Measurements from ENCODE around the gene CCL17.

The CCL17 gene

DNA sequence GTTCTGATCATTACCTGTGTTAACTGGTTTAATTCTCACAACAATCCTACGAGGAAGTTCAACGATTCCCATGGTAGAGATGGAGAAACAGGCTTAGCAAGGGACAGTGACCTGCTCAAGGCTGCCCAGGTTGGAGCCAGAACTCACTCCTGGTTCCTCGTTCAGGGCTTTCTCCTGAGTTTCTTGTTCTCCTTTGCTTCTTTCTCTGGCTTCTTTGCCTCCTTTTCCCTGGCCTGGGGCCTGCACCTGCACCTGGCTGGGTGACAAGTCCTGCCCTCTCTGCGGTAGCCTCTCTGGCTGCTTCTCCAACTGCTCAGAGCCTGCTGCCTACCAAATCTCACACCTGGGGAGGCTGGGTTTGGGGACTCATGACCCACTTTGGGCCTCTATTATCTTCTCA is 43.2 kb upstream of the CCL17 start:
- Histone ChIP-seq H2BK15ac (ENCODE audit: low read length) (peak overlapping the region; percentile 58), H2AFZ (ENCODE audit: low read length) (no peak overlapping the region), H3K9me3 (replicated peaks in 1 of 2; ENCODE audit: control insufficient read depth in 2 of 2, insufficient read depth in 1 of 2, low read depth in 1 of 2, low read length in 2 of 2) (no peaks in the 10 kb centered on the region), H2BK120ac (ENCODE audit: low read depth, low read length) (no peak overlapping the region), H3K4me2 (ENCODE audit: insufficient read depth, low read length, poor library complexity, severe bottlenecking) (no peak overlapping the region), H3K4ac (ENCODE audit: low read length) (no peak overlapping the region), H2AK5ac (ENCODE audit: low read depth, low read length) (no peak overlapping the region), H2BK12ac (ENCODE audit: low read length) (no peak overlapping the region), H3K4me3 (ENCODE audit: low read length in 2 of 2) (no peak overlapping the region), H3K27ac (replicated peaks; ENCODE audit: low read length) (no peak overlapping the region), H3K18ac (ENCODE audit: low read length) (no peak overlapping the region), H3K36me3 (replicated peaks in 1 of 2; ENCODE audit: control insufficient read depth in 2 of 2, insufficient read depth in 2 of 2, low read length in 2 of 2) (no peaks in the 10 kb centered on the region), H3K4me1 (ENCODE audit: control insufficient read depth in 2 of 2, insufficient read depth in 1 of 2, low read depth in 1 of 2, low read length in 2 of 2) (no peaks in the 10 kb centered on the region), H3K27me3 (ENCODE audit: control insufficient read depth in 3 of 3, insufficient read depth in 3 of 3, low read depth in 1 of 3, low read length in 3 of 3) (peaks cover 0 to 30% (median 0%) of the 10 kb centered on the region in 3 experiments), H3K9ac (ENCODE audit: low read depth, low read length, poor library complexity) (no peak overlapping the region), H2BK5ac (ENCODE audit: low read length) (no peak overlapping the region), H4K8ac (ENCODE audit: low read depth, low read length) (no peak overlapping the region), H3K14ac (ENCODE audit: low read length) (no peak overlapping the region), H3K23ac (ENCODE audit: low read depth, low read length, poor library complexity) (no peak overlapping the region), H4K91ac (ENCODE audit: low read depth, low read length, poor library complexity) (no peak overlapping the region), H3K79me1 (ENCODE audit: low read depth, low read length) (peaks cover 1% of the 10 kb centered on the region)
- no CpG with 5 or more reads among the region's 4 CpGs for WGBS, 2 donors (ENCODE audit: extremely low coverage in 2 of 2, insufficient read length in 2 of 2, insufficient replicate concordance in 1 of 2)
- DNase-seq (ENCODE audit: low spot score) = no peak

DNA sequence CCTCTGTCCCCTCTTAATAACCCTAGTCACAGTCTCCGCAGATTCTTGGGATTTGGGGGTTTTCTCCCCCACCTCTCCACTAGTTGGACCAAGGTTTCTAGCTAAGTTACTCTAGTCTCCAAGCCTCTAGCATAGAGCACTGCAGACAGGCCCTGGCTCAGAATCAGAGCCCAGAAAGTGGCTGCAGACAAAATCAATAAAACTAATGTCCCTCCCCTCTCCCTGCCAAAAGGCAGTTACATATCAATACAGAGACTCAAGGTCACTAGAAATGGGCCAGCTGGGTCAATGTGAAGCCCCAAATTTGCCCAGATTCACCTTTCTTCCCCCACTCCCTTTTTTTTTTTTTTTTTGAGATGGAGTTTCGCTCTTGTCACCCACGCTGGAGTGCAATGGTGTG is 40.4 kb upstream of the CCL17 start:
- Histone ChIP-seq H2AK5ac (ENCODE audit: low read depth, low read length) (no peak overlapping the region), H2BK12ac (ENCODE audit: low read length) (no peak overlapping the region), H4K91ac (ENCODE audit: low read depth, low read length, poor library complexity) (no peak overlapping the region), H2BK120ac (ENCODE audit: low read depth, low read length) (no peak overlapping the region), H4K8ac (ENCODE audit: low read depth, low read length) (no peak overlapping the region), H3K27me3 (ENCODE audit: control insufficient read depth in 3 of 3, insufficient read depth in 3 of 3, low read depth in 1 of 3, low read length in 3 of 3) (peaks cover 0 to 26% (median 0%) of the 10 kb centered on the region in 3 experiments), H2AFZ (ENCODE audit: low read length) (no peak overlapping the region), H3K36me3 (replicated peaks in 1 of 2; ENCODE audit: control insufficient read depth in 2 of 2, insufficient read depth in 2 of 2, low read length in 2 of 2) (no peaks in the 10 kb centered on the region), H2BK5ac (ENCODE audit: low read length) (no peak overlapping the region), H3K9ac (ENCODE audit: low read depth, low read length, poor library complexity) (peak overlapping the region; percentile 21), H3K4ac (ENCODE audit: low read length) (no peak overlapping the region), H3K4me1 (ENCODE audit: control insufficient read depth in 2 of 2, insufficient read depth in 1 of 2, low read depth in 1 of 2, low read length in 2 of 2) (no peaks in the 10 kb centered on the region), H2BK15ac (ENCODE audit: low read length) (no peak overlapping the region), H3K79me1 (ENCODE audit: low read depth, low read length) (peaks cover 1% of the 10 kb centered on the region), H3K9me3 (replicated peaks in 1 of 2; ENCODE audit: control insufficient read depth in 2 of 2, insufficient read depth in 1 of 2, low read depth in 1 of 2, low read length in 2 of 2) (no peaks in the 10 kb centered on the region), H3K14ac (ENCODE audit: low read length) (no peak overlapping the region), H3K27ac (replicated peaks; ENCODE audit: low read length) (no peak overlapping the region), H3K18ac (ENCODE audit: low read length) (no peak overlapping the region), H3K4me3 (ENCODE audit: low read length in 2 of 2) (no peak overlapping the region), H3K23ac (ENCODE audit: low read depth, low read length, poor library complexity) (no peak overlapping the region), H3K4me2 (ENCODE audit: insufficient read depth, low read length, poor library complexity, severe bottlenecking) (no peak overlapping the region)
- DNase-seq (ENCODE audit: low spot score) = no peak
- WGBS, 2 donors (ENCODE audit: extremely low coverage in 2 of 2, insufficient read length in 2 of 2, insufficient replicate concordance in 1 of 2) = no CpG with 5 or more reads among the region's 3 CpGs

DNA sequence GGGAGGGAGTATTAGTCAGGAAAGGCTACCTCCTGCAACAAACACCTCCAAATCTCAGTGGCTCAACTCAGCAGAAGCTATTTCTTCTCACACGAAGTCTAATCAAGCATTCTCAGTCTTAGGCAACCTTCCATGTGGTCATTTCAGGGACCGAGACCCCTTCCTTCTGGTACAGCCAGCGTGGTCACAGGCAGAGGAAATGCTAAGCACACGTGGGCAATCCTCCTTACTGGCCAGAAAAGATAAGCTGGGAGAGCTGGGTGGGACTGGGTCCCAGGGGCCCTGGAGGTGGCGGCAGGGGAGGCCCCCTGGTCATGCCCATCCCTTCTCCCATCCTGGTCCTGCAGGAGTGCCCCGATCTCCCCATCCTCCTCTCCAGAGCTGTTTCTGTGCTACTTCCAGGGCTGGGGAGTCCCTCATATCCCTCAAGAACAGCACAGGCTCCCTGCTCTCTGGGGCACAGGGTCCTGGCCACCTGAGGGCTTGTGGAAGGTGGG is 38.0 kb upstream of the CCL17 start:
- H3K36me3 ChIP-seq (replicated peaks in 1 of 2; ENCODE audit: control insufficient read depth in 2 of 2, insufficient read depth in 2 of 2, low read length in 2 of 2) = no peaks in the 10 kb centered on the region
- peak overlapping the region; percentile 31 for H2BK120ac ChIP-seq (ENCODE audit: low read depth, low read length)
- no peak overlapping the region for H2BK12ac ChIP-seq (ENCODE audit: low read length)
- no CpG with 5 or more reads among the region's 6 CpGs for WGBS, 2 donors (ENCODE audit: extremely low coverage in 2 of 2, insufficient read length in 2 of 2, insufficient replicate concordance in 1 of 2)
- H3K27ac ChIP-seq (replicated peaks; ENCODE audit: low read length) = no peak overlapping the region
- H2AK5ac ChIP-seq (ENCODE audit: low read depth, low read length) = peak overlapping the region; percentile 56
- no peak overlapping the region for H2BK5ac ChIP-seq (ENCODE audit: low read length)
- no peak overlapping the region for H3K23ac ChIP-seq (ENCODE audit: low read depth, low read length, poor library complexity)
- H4K8ac ChIP-seq (ENCODE audit: low read depth, low read length) = peak overlapping the region; percentile 82
- H3K4me3 ChIP-seq (ENCODE audit: low read length in 2 of 2) = no peak overlapping the region
- no peak overlapping the region for H3K4ac ChIP-seq (ENCODE audit: low read length)
- peak overlapping the region; percentile 58 for H2BK15ac ChIP-seq (ENCODE audit: low read length)
- H3K79me1 ChIP-seq (ENCODE audit: low read depth, low read length) = no peaks in the 10 kb centered on the region
- peaks cover 2% of the 10 kb centered on the region in 2 donors for H3K4me1 ChIP-seq (ENCODE audit: control insufficient read depth in 2 of 2, insufficient read depth in 1 of 2, low read depth in 1 of 2, low read length in 2 of 2)
- no peak overlapping the region for H3K9ac ChIP-seq (ENCODE audit: low read depth, low read length, poor library complexity)
- H3K9me3 ChIP-seq (replicated peaks in 1 of 2; ENCODE audit: control insufficient read depth in 2 of 2, insufficient read depth in 1 of 2, low read depth in 1 of 2, low read length in 2 of 2) = no peaks in the 10 kb centered on the region
- H3K4me2 ChIP-seq (ENCODE audit: insufficient read depth, low read length, poor library complexity, severe bottlenecking) = no peak overlapping the region
- no peak overlapping the region for H3K14ac ChIP-seq (ENCODE audit: low read length)
- peak overlapping the region; percentile 35 for H3K18ac ChIP-seq (ENCODE audit: low read length)
- no peak for DNase-seq (ENCODE audit: low spot score)
- no peak overlapping the region for H4K91ac ChIP-seq (ENCODE audit: low read depth, low read length, poor library complexity)
- H2AFZ ChIP-seq (ENCODE audit: low read length) = no peak overlapping the region
- H3K27me3 ChIP-seq (ENCODE audit: control insufficient read depth in 3 of 3, insufficient read depth in 3 of 3, low read depth in 1 of 3, low read length in 3 of 3) = peaks cover 0 to 26% (median 0%) of the 10 kb centered on the region in 3 experiments

DNA sequence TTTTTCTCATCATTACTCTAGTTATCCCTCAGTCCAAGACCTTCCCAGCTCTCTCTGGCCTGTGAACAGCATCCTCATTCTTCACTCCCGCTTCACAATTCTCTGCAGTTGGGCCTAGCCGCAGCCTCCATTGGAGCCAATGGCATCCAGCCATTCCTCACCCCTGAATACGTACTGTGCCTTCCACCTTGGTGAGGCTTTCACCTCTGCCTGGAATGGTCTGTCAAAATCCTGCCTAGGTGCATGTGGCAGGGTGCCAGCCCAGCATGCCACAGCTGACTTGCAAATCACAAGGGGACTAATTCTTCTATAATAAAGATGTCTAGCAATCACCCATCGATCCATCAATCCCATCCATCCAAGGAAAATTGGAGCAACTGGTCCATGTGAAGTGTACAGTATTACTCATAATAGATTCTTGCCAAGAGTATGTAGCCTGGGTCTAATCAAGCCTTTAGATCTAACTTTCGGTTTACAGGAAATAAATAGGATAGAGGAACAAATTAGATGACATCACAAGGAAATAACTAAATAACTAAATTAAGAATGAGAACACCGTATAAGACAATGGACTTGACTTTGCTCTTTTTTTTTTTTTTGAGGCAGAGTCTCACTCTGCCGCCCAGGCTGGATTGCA is 37.3 kb upstream of the CCL17 start:
- WGBS, 2 donors (ENCODE audit: extremely low coverage in 2 of 2, insufficient read length in 2 of 2, insufficient replicate concordance in 1 of 2) = no CpG with 5 or more reads among the region's 7 CpGs
- no peak overlapping the region for H3K4me2 ChIP-seq (ENCODE audit: insufficient read depth, low read length, poor library complexity, severe bottlenecking)
- no peak overlapping the region for H4K8ac ChIP-seq (ENCODE audit: low read depth, low read length)
- no peak for DNase-seq (ENCODE audit: low spot score)
- H2AFZ ChIP-seq (ENCODE audit: low read length) = no peak overlapping the region
- H3K36me3 ChIP-seq (replicated peaks in 1 of 2; ENCODE audit: control insufficient read depth in 2 of 2, insufficient read depth in 2 of 2, low read length in 2 of 2) = no peaks in the 10 kb centered on the region
- no peak overlapping the region for H3K9ac ChIP-seq (ENCODE audit: low read depth, low read length, poor library complexity)
- H3K27me3 ChIP-seq (ENCODE audit: control insufficient read depth in 3 of 3, insufficient read depth in 3 of 3, low read depth in 1 of 3, low read length in 3 of 3) = peaks cover 0 to 25% (median 0%) of the 10 kb centered on the region in 3 experiments
- no peak overlapping the region for H2BK15ac ChIP-seq (ENCODE audit: low read length)
- H3K14ac ChIP-seq (ENCODE audit: low read length) = no peak overlapping the region
- peaks cover 7% of the 10 kb centered on the region in 2 donors for H3K4me1 ChIP-seq (ENCODE audit: control insufficient read depth in 2 of 2, insufficient read depth in 1 of 2, low read depth in 1 of 2, low read length in 2 of 2)
- no peaks in the 10 kb centered on the region for H3K9me3 ChIP-seq (replicated peaks in 1 of 2; ENCODE audit: control insufficient read depth in 2 of 2, insufficient read depth in 1 of 2, low read depth in 1 of 2, low read length in 2 of 2)
- H3K27ac ChIP-seq (replicated peaks; ENCODE audit: low read length) = no peak overlapping the region
- no peaks in the 10 kb centered on the region for H3K79me1 ChIP-seq (ENCODE audit: low read depth, low read length)
- no peak overlapping the region for H2BK5ac ChIP-seq (ENCODE audit: low read length)
- no peak overlapping the region for H3K4ac ChIP-seq (ENCODE audit: low read length)
- no peak overlapping the region for H3K4me3 ChIP-seq (ENCODE audit: low read length in 2 of 2)
- H2BK12ac ChIP-seq (ENCODE audit: low read length) = no peak overlapping the region
- no peak overlapping the region for H4K91ac ChIP-seq (ENCODE audit: low read depth, low read length, poor library complexity)
- no peak overlapping the region for H2AK5ac ChIP-seq (ENCODE audit: low read depth, low read length)
- H3K23ac ChIP-seq (ENCODE audit: low read depth, low read length, poor library complexity) = no peak overlapping the region
- no peak overlapping the region for H3K18ac ChIP-seq (ENCODE audit: low read length)
- H2BK120ac ChIP-seq (ENCODE audit: low read depth, low read length) = no peak overlapping the region
